Mammary epithelial cell (primary cell): ENCODE measurements around the gene IQGAP2.

Source experiments
- CTCF ChIP-seq, 2 donors: IDR thresholded peaks in 1 of 2; conservative IDR thresholded peaks in 1 of 2; 2 replicates each; pipeline ENCODE4 v1.5.1; 2011 to 2012; ENCODE audit warnings: inconsistent platforms in 2 of 2, low read length in 2 of 2, mild to moderate bottlenecking in 2 of 2, control low read depth in 1 of 2, low read depth in 1 of 2; ENCODE audit not compliant: insufficient read depth in 1 of 2; ENCODE audit errors: extremely low read depth in 1 of 2
- EZH2 ChIP-seq: IDR thresholded peaks from 2 replicates; pipeline ENCODE4 v1.6.1; 2012; ENCODE audit warnings: low read length, inconsistent platforms, borderline replicate concordance

- TF ChIP-seq CTCF (conservative IDR thresholded peaks at IDR 0.05 in 1 of 2, IDR thresholded peaks at IDR 0.05 in 1 of 2; ENCODE audit: extremely low read depth in 1 of 2, insufficient read depth in 1 of 2, low read depth in 1 of 2, low read length in 2 of 2) (no peak), EZH2 (no peak)
Observed at GRCh38 chr5:76555717-76556116, 152.6 kb downstream of the IQGAP2 start.
